Esophagus muscularis mucosa (tissue), 4 donors: ENCODE measurements around the gene TRPV2. TPM values are rescaled to one million over a fixed set of nuclear protein-coding genes. Genes with fewer than 3 reads are reported as not detected.

Experiments used
- DNase-seq: peaks from one replicate; pipeline ENCODE4 v3.0.0-alpha.2; 2017; ENCODE audit errors: extremely low spot score
- H3K27ac ChIP-seq, 4 donors: fragments of 200-600 bp; sonication (generic); replicated peaks in 1 of 4; 1 replicate in 3 of 4; 2 replicates in 1 of 4; pipeline ENCODE4 v1.5.1; 2016 to 2019; ENCODE audit warnings: mild to moderate bottlenecking in 1 of 4
- H3K27me3 ChIP-seq, 4 donors: fragments of 200-600 bp; sonication (generic); one replicate each; pipeline versions ENCODE4 v1.5.1 to v1.6.0; 2016 to 2019
- H3K36me3 ChIP-seq, 4 donors: fragments of 200-600 bp; sonication (generic); one replicate each; pipeline ENCODE4 v1.5.1; 2016 to 2019
- H3K4me1 ChIP-seq, 4 donors: fragments of 200-600 bp; sonication (generic); one replicate each; pipeline ENCODE4 v1.5.1; 2016 to 2019
- H3K4me3 ChIP-seq, 4 donors: fragments of 200-600 bp; sonication (generic); 1 replicate in 2 of 4; 2 replicates in 2 of 4; pipeline ENCODE4 v1.5.1; 2016 to 2019; ENCODE audit warnings: mild to moderate bottlenecking in 4 of 4, moderate library complexity in 1 of 4
- H3K9me3 ChIP-seq, 4 donors: fragments of 200-600 bp; sonication (generic); 1 replicate in 3 of 4; 2 replicates in 1 of 4; pipeline ENCODE4 v1.5.1; 2016 to 2019
- CTCF ChIP-seq, 3 experiments: fragments of 200-600 bp in 2 of 3; fragments of 450-650 bp in 1 of 3; sonication (generic) in 2 of 3; IDR thresholded peaks; one replicate each; pipeline ENCODE4 v1.5.1; 2017 to 2019; ENCODE audit warnings: antibody characterized with exemption in 3 of 3, mild to moderate bottlenecking in 2 of 3, moderate library complexity in 1 of 3
- EP300 ChIP-seq: sonication (generic); formaldehyde crosslinking; IDR thresholded peaks from one replicate; pipeline ENCODE4 v1.6.1; 2017; ENCODE audit warnings: antibody characterized with exemption
- POLR2A ChIP-seq: fragments of 450-650 bp; IDR thresholded peaks from one replicate; pipeline ENCODE4 v1.6.1; 2017; ENCODE audit warnings: antibody characterized with exemption, moderate library complexity, mild to moderate bottlenecking, low read depth
- POLR2AphosphoS5 ChIP-seq, 2 donors: sonication (generic); formaldehyde crosslinking; IDR thresholded peaks; one replicate each; pipeline ENCODE4 v1.6.1; 2017; ENCODE audit warnings: antibody characterized with exemption in 2 of 2
- WGBS: methylation state at CpG from one replicate; pipeline ENCODE4 v1.1.5; 2018; 5-methylcytosine and 5-hydroxymethylcytosine counted together
- intact Hi-C: fragments of 100-400 bp; cut with DNase I; formaldehyde crosslinking; loops from one replicate; pipeline ENCODE4 v1.15.1; 2023
- total RNA-seq, 4 donors: library from RNA; depleted of rRNA; stranded (reverse); fragments of >200 nt; gene quantifications; one replicate each; pipeline versions ENCODE4 v1.1.0 to v1.2.1, GENCODE V29; 2016

TRPV2 gene
- total RNA-seq, 4 donors from 2014 or later: 11.3 to 19.1 (median 17.7) TPM

- Histone ChIP-seq H3K9me3 (no peaks in the 10 kb centered on the region), H3K36me3 (peaks cover 0 to 33% (median 20%) of the 10 kb centered on the region in 4 donors), H3K27ac (no peak overlapping the region), H3K27me3 (no peaks in the 10 kb centered on the region), H3K4me3 (no peak overlapping the region), H3K4me1 (no peaks in the 10 kb centered on the region)
- over 99% methylated on average over 11 of the region's 15 CpGs for whole genome bisulfite sequencing
- TF ChIP-seq CTCF (IDR thresholded peaks at IDR 0.05) (no peak), POLR2A (no peak), POLR2AphosphoS5 (IDR thresholded peaks at IDR 0.05) (no peak), EP300 (no peak)
- DNase-seq: no peak
- intact Hi-C loops: no loop called here
Observed at GRCh38 chr17:16432017-16432416, 16.6 kb downstream of the TRPV2 start.

- Histone ChIP-seq H3K4me3 (no peak overlapping the region), H3K4me1 (peaks cover 0 to 6% (median 4%) of the 10 kb centered on the region in 4 donors), H3K36me3 (peaks cover 0 to 19% (median 7%) of the 10 kb centered on the region in 4 donors), H3K9me3 (no peaks in the 10 kb centered on the region), H3K27ac (no peak overlapping the region), H3K27me3 (no peaks in the 10 kb centered on the region)
- TF ChIP-seq CTCF (IDR thresholded peaks at IDR 0.05) (no peak), EP300 (no peak), POLR2AphosphoS5 (IDR thresholded peaks at IDR 0.05) (no peak), POLR2A (no peak)
- intact Hi-C loops: no loop called here
- no peak for DNase-seq
- 72% methylated on average over 4 of the region's 5 CpGs for WGBS
Observed at GRCh38 chr17:16433514-16433913, 18.1 kb downstream of the TRPV2 start.

- intact Hi-C loops: loop anchor here (5.0 kb wide), 1 partner anchor 47 kb away; no protein-coding TSS in a partner anchor
- TF ChIP-seq CTCF (IDR thresholded peaks at IDR 0.05) (no peak), POLR2AphosphoS5 (IDR thresholded peaks at IDR 0.05) (no peak), EP300 (no peak), POLR2A (no peak)
- Histone ChIP-seq H3K27me3 (no peaks in the 10 kb centered on the region), H3K27ac (no peak overlapping the region), H3K4me3 (no peak overlapping the region), H3K9me3 (no peaks in the 10 kb centered on the region), H3K4me1 (peaks cover 0 to 9% (median 8%) of the 10 kb centered on the region in 4 donors), H3K36me3 (peaks cover 0 to 12% (median 2%) of the 10 kb centered on the region in 4 donors)
- 79% methylated on average over 1 of the region's 8 CpGs for WGBS
- no peak for DNase-seq
Observed at GRCh38 chr17:16434662-16435061, 19.3 kb downstream of the TRPV2 start.

- intact Hi-C loops: loop anchor here (5.0 kb wide), 1 partner anchor 49 kb away; no protein-coding TSS in a partner anchor
- H3K27ac ChIP-seq: no peak overlapping the region
- peaks cover 5 to 19% (median 10%) of the 10 kb centered on the region in 4 donors for H3K36me3 ChIP-seq
- H3K4me1 ChIP-seq: peaks cover 15 to 24% (median 23%) of the 10 kb centered on the region in 4 donors
- H3K9me3 ChIP-seq: no peaks in the 10 kb centered on the region
- DNase-seq: no peak
- TF ChIP-seq POLR2A: no peak
- TF ChIP-seq CTCF (IDR thresholded peaks at IDR 0.05): no peak
- no peak for TF ChIP-seq EP300
- no peak for TF ChIP-seq POLR2AphosphoS5 (IDR thresholded peaks at IDR 0.05)
- no peaks in the 10 kb centered on the region for H3K27me3 ChIP-seq
- 71% methylated on average over 13 of the region's 14 CpGs for WGBS
- H3K4me3 ChIP-seq: no peak overlapping the region
Observed at GRCh38 chr17:16435925-16436886, 20.8 kb downstream of the TRPV2 start.
